NT2/D1 (cell line): ENCODE data around the gene SLC17A5.

Source experiments
- SUZ12 ChIP-seq: IDR thresholded peaks from 2 replicates; pipeline ENCODE4 v1.6.1; 2011; ENCODE audit not compliant: insufficient read length, insufficient read depth; ENCODE audit errors: extremely low read depth
- YY1 ChIP-seq: IDR thresholded peaks from 2 replicates; pipeline ENCODE4 v1.6.1; 2011; ENCODE audit not compliant: insufficient read length, insufficient read depth
- ZNF274 ChIP-seq: IDR thresholded peaks from 2 replicates; pipeline ENCODE4 v1.6.1; 2011; ENCODE audit warnings: mild to moderate bottlenecking, low read depth, low read length

DNA sequence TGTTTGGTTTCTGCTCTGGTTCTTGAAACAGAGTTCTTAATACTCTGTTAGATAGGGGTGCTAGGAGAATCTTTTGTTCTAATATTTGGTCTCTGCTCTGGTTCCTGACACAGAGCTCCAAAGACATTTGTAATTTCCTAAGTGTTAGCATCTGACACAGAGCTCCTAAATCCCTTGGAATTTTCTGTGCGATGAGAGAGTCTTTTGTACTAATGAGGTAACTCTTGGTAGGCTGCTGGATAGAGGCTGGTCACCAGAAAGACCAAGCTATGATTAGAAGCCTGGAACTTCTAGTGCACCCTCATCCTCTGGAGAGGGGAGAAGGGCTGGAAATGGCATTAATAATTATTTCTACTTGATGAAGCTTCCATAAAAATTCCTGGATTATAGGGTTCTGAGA lies 34.6 kb upstream of the SLC17A5 start:
- no peak for TF ChIP-seq ZNF274
- TF ChIP-seq YY1, result no peak
- no peak for TF ChIP-seq SUZ12
